Lower lobe of right lung (tissue), 2 donors: ENCODE data around the gene RAB33A. TPM values are rescaled to one million over a fixed set of nuclear protein-coding genes. Genes with fewer than 3 reads are reported as not detected.

Experiments
- ATAC-seq, 2 donors: fragments of 200-7000 bp; cut with Tn5 transposase; one replicate each; pipeline ENCODE4 v1.9.1; 2020 to 2022; ENCODE audit warnings: mild to moderate bottlenecking in 2 of 2, moderate library complexity in 2 of 2
- DNase-seq: peaks from one replicate; pipeline ENCODE4 v3.0.0-alpha.2; 2020
- H3K27ac ChIP-seq: fragments of 200-600 bp; one replicate; pipeline ENCODE4 v1.8.0; 2022
- H3K27me3 ChIP-seq: fragments of 200-600 bp; one replicate; pipeline ENCODE4 v1.8.0; 2022; ENCODE audit warnings: low read depth
- H3K36me3 ChIP-seq: fragments of 200-600 bp; one replicate; pipeline ENCODE4 v1.8.0; 2022; ENCODE audit warnings: mild to moderate bottlenecking
- H3K4me1 ChIP-seq: fragments of 200-600 bp; one replicate; pipeline ENCODE4 v1.8.0; 2022
- H3K4me3 ChIP-seq: fragments of 200-600 bp; one replicate; pipeline ENCODE4 v1.8.0; 2022; ENCODE audit warnings: mild to moderate bottlenecking
- H3K9me3 ChIP-seq: fragments of 200-600 bp; one replicate; pipeline ENCODE4 v1.8.0; 2022
- CTCF ChIP-seq: fragments of 200-600 bp; IDR thresholded peaks from one replicate; pipeline ENCODE4 v1.8.0; 2022; ENCODE audit warnings: antibody characterized with exemption, mild to moderate bottlenecking
- intact Hi-C: fragments of 100-400 bp; cut with DNase I; formaldehyde crosslinking; loops from one replicate; pipeline ENCODE4 v1.11.0; 2022
- total RNA-seq: library from RNA; stranded (reverse); fragmentation: NEBNext Ultra II Directional; extraction: Animal tissue kit (Norgen Biotek cat#: 25700); gene quantifications from one replicate; pipeline ENCODE4 v1.2.1, GENCODE V29; 2021
- donor health status: DM: no; HTN: yes; CAD: no; lungs with severe emphysema.

The RAB33A gene
- total RNA-seq, 1 donor from 2014 or later: 0.59 TPM

GRCh38 chrX:130155564-130155963 is 16.2 kb upstream of the RAB33A start:
- intact Hi-C loops: no loop called here
- H3K36me3 ChIP-seq: peaks cover 8% of the 10 kb centered on the region
- ATAC-seq: no peak
- no peaks in the 10 kb centered on the region for H3K4me1 ChIP-seq
- no peak overlapping the region for H3K27ac ChIP-seq
- no peaks in the 10 kb centered on the region for H3K9me3 ChIP-seq
- no peak for DNase-seq
- H3K4me3 ChIP-seq: no peak overlapping the region
- no peaks in the 10 kb centered on the region for H3K27me3 ChIP-seq
- no peak for TF ChIP-seq CTCF

DNA sequence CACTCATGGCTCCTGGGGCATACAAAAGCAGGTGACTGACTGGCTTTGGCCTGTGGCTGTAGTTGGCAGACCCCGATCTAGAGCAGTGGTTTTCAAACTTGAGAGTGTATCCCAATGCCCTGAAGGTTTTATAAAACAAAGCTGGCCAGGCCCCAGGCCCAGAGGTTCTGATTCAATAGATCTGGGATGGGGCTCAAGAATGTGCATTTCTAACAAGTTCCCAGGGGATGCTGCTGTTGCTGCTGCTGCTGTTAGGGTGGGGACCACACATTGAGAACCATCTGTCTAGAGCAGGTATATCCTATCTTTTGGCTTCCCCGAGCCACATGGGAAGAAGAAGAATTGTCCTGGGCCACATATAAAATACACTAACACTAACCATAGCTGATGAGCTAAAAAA is 13.5 kb upstream of the RAB33A start:
- no peak for ATAC-seq

DNA sequence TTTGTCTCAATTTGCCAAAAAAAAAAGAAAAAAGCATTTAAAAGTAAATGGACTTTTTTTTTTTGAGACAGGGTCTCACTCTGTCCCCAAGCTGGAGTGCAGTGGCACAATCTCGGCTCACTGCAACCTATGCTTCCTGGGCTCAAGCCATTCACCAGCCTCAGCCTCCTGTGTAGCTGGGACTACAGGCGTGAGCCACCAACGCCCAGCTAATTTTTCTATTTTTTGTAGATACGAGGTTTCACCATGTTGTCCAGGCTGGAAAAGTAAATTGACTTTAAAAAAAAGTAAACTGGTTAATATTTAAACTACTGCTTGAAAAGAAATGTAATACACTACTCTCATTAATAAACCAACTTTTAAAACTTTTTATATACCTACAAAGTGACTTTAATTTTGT is 12.0 kb upstream of the RAB33A start:
- peaks cover 8% of the 10 kb centered on the region for H3K4me1 ChIP-seq
- TF ChIP-seq CTCF: no peak
- ATAC-seq (no peak), DNase-seq (no peak)
- peaks cover 6% of the 10 kb centered on the region for H3K36me3 ChIP-seq
- intact Hi-C loops: no loop called here
- H3K9me3 ChIP-seq: no peaks in the 10 kb centered on the region
- no peak overlapping the region for H3K4me3 ChIP-seq
- no peak overlapping the region for H3K27ac ChIP-seq
- no peaks in the 10 kb centered on the region for H3K27me3 ChIP-seq

More for the DNA sequence above, 13.5 kb upstream of the RAB33A start:
- TF ChIP-seq CTCF: no peak
- Histone ChIP-seq H3K4me1 (no peaks in the 10 kb centered on the region), H3K4me3 (no peak overlapping the region), H3K27me3 (no peaks in the 10 kb centered on the region), H3K9me3 (no peaks in the 10 kb centered on the region), H3K36me3 (peaks cover 8% of the 10 kb centered on the region), H3K27ac (no peak overlapping the region)
- no peak for DNase-seq
- intact Hi-C loops: no loop called here

DNA sequence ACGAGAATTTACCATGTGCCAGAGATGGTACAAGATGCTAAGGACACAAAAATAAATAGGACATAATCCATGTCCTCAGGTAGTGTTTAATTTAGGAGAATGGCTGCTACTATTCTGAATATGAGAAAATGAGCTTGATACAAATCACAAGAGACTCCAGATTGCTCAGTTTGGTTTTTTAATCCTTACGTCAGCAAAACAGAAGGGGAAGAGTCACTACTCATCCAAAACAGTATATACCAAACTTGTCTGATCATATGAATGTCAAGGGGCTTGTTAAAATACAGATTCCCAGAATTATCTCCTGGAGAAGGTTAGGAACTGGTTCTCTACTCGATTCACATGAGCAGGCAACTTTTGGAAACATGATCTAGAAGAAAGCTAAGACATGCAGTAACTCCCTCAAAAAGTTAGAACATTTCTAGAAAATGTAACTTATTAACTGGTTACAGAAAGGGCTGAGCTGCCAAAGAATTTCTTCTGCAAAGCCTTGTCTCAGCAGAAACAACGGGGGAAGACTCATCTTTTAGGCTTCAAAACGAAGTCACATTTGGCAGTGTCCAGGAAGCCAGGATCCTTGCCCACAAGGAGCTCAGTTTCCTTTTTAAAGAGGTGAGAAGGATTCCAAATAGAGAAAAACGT is 9.5 kb upstream of the RAB33A start:
- Histone ChIP-seq H3K9me3 (no peaks in the 10 kb centered on the region), H3K27ac (no peak overlapping the region), H3K36me3 (no peaks in the 10 kb centered on the region), H3K4me3 (no peak overlapping the region), H3K4me1 (peaks cover 15% of the 10 kb centered on the region), H3K27me3 (no peaks in the 10 kb centered on the region)
- ATAC-seq: no peak
- DNase-seq: no peak
- TF ChIP-seq CTCF: no peak
- intact Hi-C loops: no loop called here

GRCh38 chrX:130163398-130163797 is 8.4 kb upstream of the RAB33A start:
- intact Hi-C loops: no loop called here
- no peak for TF ChIP-seq CTCF

More at GRCh38 chrX:130163398-130163797, 8.4 kb upstream of the RAB33A start:
- DNase-seq: no peak
- H3K27ac ChIP-seq: no peak overlapping the region
- H3K36me3 ChIP-seq: no peaks in the 10 kb centered on the region
- H3K27me3 ChIP-seq: no peaks in the 10 kb centered on the region
- H3K4me1 ChIP-seq: peaks cover 15% of the 10 kb centered on the region
- ATAC-seq: no peak
- H3K9me3 ChIP-seq: no peaks in the 10 kb centered on the region
- no peak overlapping the region for H3K4me3 ChIP-seq
